K562 (cell line): ENCODE results near the gene FBLN7. TPM values are rescaled to one million over a fixed set of nuclear protein-coding genes. Genes with fewer than 3 reads are reported as not detected.

ENCODE experiments used
- ATAC-seq: fragments of 200-7000 bp; cut with Tn5 transposase; 3 replicates; pipeline ENCODE4 v1.9.1; 2020; ENCODE audit warnings: moderate library complexity
- BruUV-seq: library from RNA; stranded (reverse); fragments of 400-500 nt; replicated peaks from 2 replicates; lab custom pipeline; 2021; lab: Mats Ljungman, UMichigan
- CTCF ChIA-PET: fragments of 300-600 bp; formaldehyde crosslinking; extraction: SDS; loops from one replicate; lab custom pipeline; 2021; ENCODE audit warnings: low intra/inter-chr PET ratio; lab: Yijun Ruan, JAX
- POLR2A ChIA-PET: fragments of 300-600, 350-650 bp; sonication (Branson Sonifier 250); formaldehyde crosslinking; extraction: SDS; loops from one replicate; lab custom pipeline; 2021; ENCODE audit warnings: antibody characterized with exemption, inconsistent platforms; lab: Yijun Ruan, JAX
- DNase-seq, 4 experiments: peaks; one replicate each; pipeline versions ENCODE4 v3.0.0 to v3.0.0-alpha.2; 2011 to 2018; ENCODE audit warnings: low spot score in 3 of 4, mixed read lengths in 3 of 4; ENCODE audit errors: extremely low read depth in 1 of 4
- FAIRE-seq: peaks from 2 replicates; lab custom pipeline; 2011; peaks lifted over from hg19 to GRCh38; lab: Jason Lieb, UNC
- H2AFZ ChIP-seq: 2 replicates; pipeline ENCODE4 v1.6.0; 2011; ENCODE audit warnings: low read depth, low read length, control low read depth, inconsistent platforms
- H3K27ac ChIP-seq: fragments of 200-600 bp; 3 replicates; pipeline ENCODE4 v1.8.0; 2011; ENCODE audit warnings: low read depth, mild to moderate bottlenecking, control low read depth, inconsistent platforms, low read length, moderate library complexity, mixed read lengths; ENCODE audit errors: extremely low read depth
- H3K27me3 ChIP-seq, 2 experiments: fragments of 300-600 bp in 1 of 2; 2 replicates in 1 of 2; 3 replicates in 1 of 2; pipeline versions ENCODE4 v1.6.0 to v1.8.0; 2011; ENCODE audit warnings: inconsistent platforms in 2 of 2, low read length in 2 of 2, mild to moderate bottlenecking in 1 of 2, mixed read lengths in 1 of 2, moderate library complexity in 1 of 2; ENCODE audit not compliant: control insufficient read depth in 2 of 2, insufficient read depth in 2 of 2
- H3K36me3 ChIP-seq: fragments of 300-600 bp; 3 replicates; pipeline ENCODE4 v1.8.0; 2011; ENCODE audit warnings: mild to moderate bottlenecking, low read length, inconsistent platforms; ENCODE audit not compliant: control insufficient read depth, insufficient read depth
- H3K4me1 ChIP-seq, 2 experiments: fragments of 200-600 bp in 1 of 2; replicated peaks in 1 of 2; 2 replicates in 1 of 2; 3 replicates in 1 of 2; pipeline versions ENCODE4 v1.5.1 to v1.8.0; 2011; ENCODE audit warnings: inconsistent platforms in 2 of 2, low read length in 2 of 2, mild to moderate bottlenecking in 1 of 2, mixed read lengths in 1 of 2, moderate library complexity in 1 of 2; ENCODE audit not compliant: control insufficient read depth in 2 of 2, insufficient read depth in 2 of 2
- H3K4me2 ChIP-seq: 2 replicates; pipeline ENCODE4 v1.6.1; 2011; ENCODE audit warnings: low read length, control low read depth, inconsistent platforms, mixed read lengths; ENCODE audit not compliant: insufficient read depth
- H3K4me3 ChIP-seq: fragments of 200-600 bp; sonication (generic), shearing (Covaris generic); 2 replicates; pipeline ENCODE4 v1.5.1; 2016; ENCODE audit warnings: control low read depth, inconsistent platforms
- H3K79me2 ChIP-seq: fragments of 200-600 bp; 3 replicates; pipeline ENCODE4 v1.8.0; 2011; ENCODE audit warnings: low read length, inconsistent platforms; ENCODE audit not compliant: control insufficient read depth, insufficient read depth
- H3K9ac ChIP-seq, 2 experiments: 2 replicates each; pipeline versions ENCODE4 v1.6.0 to v1.6.1; 2011; ENCODE audit warnings: low read depth in 2 of 2, low read length in 2 of 2, control low read depth in 1 of 2, inconsistent platforms in 1 of 2, mild to moderate bottlenecking in 1 of 2, mixed read lengths in 1 of 2; ENCODE audit not compliant: insufficient read depth in 1 of 2
- H3K9me1 ChIP-seq: one replicate; pipeline ENCODE4 v1.6.0; 2011; ENCODE audit warnings: inconsistent platforms, mild to moderate bottlenecking, low read length, moderate library complexity; ENCODE audit not compliant: control insufficient read depth, insufficient read depth
- H3K9me3 ChIP-seq: replicated peaks from 2 replicates; pipeline ENCODE4 v1.5.1; 2011; ENCODE audit warnings: low read depth, low read length, inconsistent platforms; ENCODE audit not compliant: control insufficient read depth, insufficient read depth
- H4K20me1 ChIP-seq: replicated peaks from 2 replicates; pipeline ENCODE4 v1.6.1; 2011; ENCODE audit warnings: low read length, inconsistent platforms, mixed read lengths; ENCODE audit not compliant: control insufficient read depth, insufficient read depth
- CCAR2 ChIP-seq: fragments of 200-400 bp; formaldehyde crosslinking; IDR thresholded peaks from 2 replicates; pipeline ENCODE4 v1.6.1; 2017; ENCODE audit warnings: mild to moderate bottlenecking, low read depth, low read length
- POLR2A ChIP-seq: fragments of 450-650 bp; conservative IDR thresholded peaks from 2 replicates; pipeline ENCODE4 v1.6.1; 2016
- PPARD ChIP-seq: fragments of 250-450 bp; sonication (Bioruptor Pico); IDR thresholded peaks from 2 replicates; pipeline ENCODE4 v1.8.0; 2022; ENCODE audit warnings: inconsistent platforms, mild to moderate bottlenecking, moderate library complexity
- SIRT6 ChIP-seq: IDR thresholded peaks from one replicate; pipeline ENCODE4 v1.6.1; 2012; ENCODE audit warnings: low read depth, mild to moderate bottlenecking, control low read depth, inconsistent platforms, low read length, moderate library complexity
- ZSCAN29 ChIP-seq: fragments of 450-650 bp; IDR thresholded peaks from 2 replicates; pipeline ENCODE4 v1.6.1; 2017
- WGBS: fragments of 100-300 bp; shearing (Covaris generic); methylation state at CpG from one replicate; pipeline ENCODE4 v1.1.6; 2016; ENCODE audit warnings: low coverage, mixed read lengths; ENCODE audit not compliant: insufficient coverage; ENCODE audit errors: missing lambda C conversion rate; 5-methylcytosine and 5-hydroxymethylcytosine counted together
- in situ Hi-C: fragments of 300-500 bp; cut with MboI; formaldehyde crosslinking; loops from 4 replicates; pipeline ENCODE4 v1.15.0; 2018; ENCODE audit warnings: inconsistent platforms, mixed read lengths
- intact Hi-C: fragments of 100-400 bp; cut with micrococcal nuclease; formaldehyde crosslinking; loops from 2 replicates; pipeline ENCODE4 v1.14.2; 2022
- polyA plus RNA-seq, 8 experiments: library from polyadenylated mRNA; depleted of rRNA in 4 of 8; stranded (reverse) in 5 of 8; unstranded in 3 of 8; fragments of >200 nt; fragmentation: Nextera tagmentation in 2 of 8; fragmentation: Illumina TruSeq in 1 of 8; extraction: Ambion mirVana in 2 of 8; extraction: Trizol in 1 of 8; gene quantifications; 2 replicates each; pipeline versions ENCODE4 v1.2.1 to v1.2.3, GENCODE V29; 2011 to 2014; ENCODE audit warnings: inconsistent platforms in 1 of 8, missing spikeins in 1 of 8
- total RNA-seq, 7 experiments: library from RNA; depleted of rRNA in 6 of 7; stranded (reverse); fragments of >200 nt in 6 of 7; fragmentation: Illumina TruSeq in 2 of 7; extraction: Trizol in 2 of 7; gene quantifications; 2 replicates each; pipeline versions ENCODE4 v1.2.1 to v1.2.3, GENCODE V29; 2011 to 2021; ENCODE audit warnings: low replicate concordance in 1 of 7

Gene FBLN7
- total and polyA plus RNA-seq, 9 of the 15 experiments (the other 6 are each of a cell fraction or from before 2014, with no cell fraction given): 0.13 TPM; not detected in 8

- Histone ChIP-seq H3K27ac (no peak overlapping the region), H3K9me1 (no peaks in the 10 kb centered on the region), H3K79me2 (no peaks in the 10 kb centered on the region), H3K36me3 (no peaks in the 10 kb centered on the region), H3K27me3 (peaks cover 31 to 85% of the 10 kb centered on the region in 2 experiments), H3K4me2 (no peak overlapping the region), H4K20me1 (no peaks in the 10 kb centered on the region), H2AFZ (no peak overlapping the region), H3K4me1 (peaks cover 0 to 14% of the 10 kb centered on the region in 2 experiments; a peak in 3 of 5 replicates), H3K9ac (no peak overlapping the region), H3K9me3 (no peaks in the 10 kb centered on the region), H3K4me3 (no peak overlapping the region)
- ChIA-PET CTCF (no interaction called here), POLR2A (interaction anchor here (0.8 kb wide), 1 partner anchor 420 kb away, joined by 3 read pairs; no protein-coding TSS in a partner anchor)
- no TSS peak for BruUV-seq
- no peak for TF ChIP-seq POLR2A
- TF ChIP-seq ZSCAN29: no peak
- no peak for TF ChIP-seq PPARD
- no peak for TF ChIP-seq CCAR2
- TF ChIP-seq SIRT6: no peak
- ATAC-seq (no peak), DNase-seq (no peak), FAIRE-seq (no peak)
- intact Hi-C loops (no loop called here), in situ Hi-C loops (no loop called here)
- 11% methylated on average over 18 of the region's 18 CpGs for WGBS
These were observed 13.7 kb downstream of the FBLN7 start for GRCh38 chr2:112151701-112152440.
